Peyer's patch (tissue), 4 donors: ENCODE data around the gene S100A13. TPM values are rescaled to one million over a fixed set of nuclear protein-coding genes. Genes with fewer than 3 reads are reported as not detected.

Experiments used
- DNase-seq, 3 donors: peaks; one replicate each; pipeline ENCODE4 v3.0.0-alpha.2; 2017 to 2019
- H3K27ac ChIP-seq, 4 donors: fragments of 200-600 bp; sonication (generic); one replicate each; pipeline ENCODE4 v1.5.1; 2016 to 2019
- H3K27me3 ChIP-seq, 2 donors: fragments of 200-600 bp; sonication (generic); one replicate each; pipeline ENCODE4 v1.5.1; 2019
- H3K36me3 ChIP-seq, 3 donors: fragments of 200-600 bp; sonication (generic); one replicate each; pipeline ENCODE4 v1.5.1; 2016 to 2019
- H3K4me1 ChIP-seq, 4 donors: fragments of 200-600 bp; sonication (generic); one replicate each; pipeline ENCODE4 v1.5.1; 2016 to 2019
- H3K4me3 ChIP-seq, 4 donors: fragments of 200-600 bp; sonication (generic); 1 replicate in 3 of 4; 2 replicates in 1 of 4; pipeline ENCODE4 v1.5.1; 2016 to 2019; ENCODE audit warnings: mild to moderate bottlenecking in 1 of 4
- H3K9me3 ChIP-seq, 4 donors: fragments of 200-600 bp; sonication (generic); one replicate each; pipeline ENCODE4 v1.5.1; 2016 to 2019; ENCODE audit warnings: mild to moderate bottlenecking in 1 of 4
- CTCF ChIP-seq, 6 experiments: fragments of 450-650 bp in 4 of 6; fragments of 200-600 bp in 2 of 6; sonication (generic) in 1 of 6; IDR thresholded peaks; one replicate each; pipeline ENCODE4 v1.5.1; 2017 to 2019; ENCODE audit warnings: antibody characterized with exemption in 6 of 6, mild to moderate bottlenecking in 3 of 6, moderate library complexity in 1 of 6
- POLR2A ChIP-seq, 2 donors: fragments of 450-650 bp; IDR thresholded peaks; one replicate each; pipeline ENCODE4 v1.5.1; 2017; ENCODE audit warnings: antibody characterized with exemption in 2 of 2, mild to moderate bottlenecking in 2 of 2, moderate library complexity in 2 of 2
- total RNA-seq, 4 donors: library from RNA; depleted of rRNA; stranded (reverse); fragments of >200 nt; gene quantifications; one replicate each; pipeline ENCODE4 v1.1.0, GENCODE V29; 2016

S100A13 gene
- total RNA-seq, 4 donors from 2014 or later: 49.5 to 185 (median 52.9) TPM

- Histone ChIP-seq H3K4me1 (peaks cover 0 to 19% (median 3%) of the 10 kb centered on the region in 4 donors), H3K4me3 (no peak overlapping the region), H3K27ac (no peak overlapping the region), H3K36me3 (peaks cover 0 to 16% (median 0%) of the 10 kb centered on the region in 3 donors), H3K9me3 (no peaks in the 10 kb centered on the region), H3K27me3 (no peaks in the 10 kb centered on the region)
- peak in 1 of 3 donors; percentile 39 for DNase-seq
- TF ChIP-seq CTCF (IDR thresholded peaks at IDR 0.05) (no peak), POLR2A (IDR thresholded peaks at IDR 0.05) (no peak)
These were observed 4.2 kb downstream of the S100A13 start for GRCh38 chr1:153623101-153623500.

- peak in 1 of 3 donors; percentile 18 for DNase-seq
- Histone ChIP-seq H3K9me3 (no peaks in the 10 kb centered on the region), H3K4me3 (no peak overlapping the region), H3K27ac (no peak overlapping the region), H3K4me1 (peaks cover 0 to 17% (median 4%) of the 10 kb centered on the region in 4 donors), H3K36me3 (peaks cover 0 to 16% (median 0%) of the 10 kb centered on the region in 3 donors), H3K27me3 (no peaks in the 10 kb centered on the region)
- TF ChIP-seq CTCF (IDR thresholded peaks at IDR 0.05) (no peak), POLR2A (IDR thresholded peaks at IDR 0.05) (no peak)
These were observed 8.1 kb downstream of the S100A13 start for GRCh38 chr1:153619171-153619570.

- peak overlapping the region in 3 of 4 donors; percentile 10 to 100 (median 85) for H3K27ac ChIP-seq
- H3K4me1 ChIP-seq: peaks cover 0 to 27% (median 4%) of the 10 kb centered on the region in 4 donors
- peaks cover 0 to 12% (median 0%) of the 10 kb centered on the region in 3 donors for H3K36me3 ChIP-seq
- H3K27me3 ChIP-seq: no peaks in the 10 kb centered on the region
- TF ChIP-seq CTCF (IDR thresholded peaks at IDR 0.05): peak in 4 of 6 experiments; percentile 40 to 96 (median 64)
- TF ChIP-seq POLR2A (IDR thresholded peaks at IDR 0.05): peak in 1 of 2 donors; percentile 33
- H3K4me3 ChIP-seq: no peak overlapping the region
- peak in 2 of 3 donors; percentile 66 to 94 for DNase-seq
- no peaks in the 10 kb centered on the region for H3K9me3 ChIP-seq
These were observed 9.6 kb downstream of the S100A13 start for GRCh38 chr1:153617663-153618062.

GRCh38 chr1:153616917-153617311 lies 10.4 kb downstream of the S100A13 start:
- peaks cover 0 to 12% (median 0%) of the 10 kb centered on the region in 3 donors for H3K36me3 ChIP-seq
- TF ChIP-seq POLR2A (IDR thresholded peaks at IDR 0.05): no peak
- TF ChIP-seq CTCF (IDR thresholded peaks at IDR 0.05): no peak
- H3K4me3 ChIP-seq: peak overlapping the region in 1 of 4 donors; percentile 9
- H3K27ac ChIP-seq: peak overlapping the region; percentile 10 to 100 (median 84)
- peaks cover 0 to 27% (median 4%) of the 10 kb centered on the region in 4 donors for H3K4me1 ChIP-seq
- no peaks in the 10 kb centered on the region for H3K27me3 ChIP-seq
- peak in 2 of 3 donors; percentile 50 to 55 for DNase-seq
- no peaks in the 10 kb centered on the region for H3K9me3 ChIP-seq

- peaks cover 0 to 12% (median 0%) of the 10 kb centered on the region in 3 donors for H3K36me3 ChIP-seq
- peak in 2 of 3 donors; percentile 93 to 94 for DNase-seq
- H3K9me3 ChIP-seq: no peaks in the 10 kb centered on the region
- H3K4me1 ChIP-seq: peaks cover 0 to 30% (median 4%) of the 10 kb centered on the region in 4 donors
- peak within 1 kb of the TSS in 3 of 4 donors; percentile 11 to 62 (median 52) for H3K4me3 ChIP-seq
- no peaks in the 10 kb centered on the region for H3K27me3 ChIP-seq
- TF ChIP-seq CTCF (IDR thresholded peaks at IDR 0.05) (no peak), POLR2A (IDR thresholded peaks at IDR 0.05) (peak; percentile 76 to 94)
- peak within 1 kb of the TSS; percentile 17 to 100 (median 84) for H3K27ac ChIP-seq
These were observed 11.0 kb downstream of the S100A13 start, which contains the start of gene S100A14 for GRCh38 chr1:153616144-153616916. S100A14 (minus strand) TSS chr1:153616325; CDS start chr1:153615858, 467 bp downstream.
